Measurements from ENCODE around the gene TSPOAP1. TPM values are rescaled to one million over a fixed set of nuclear protein-coding genes. Genes with fewer than 3 reads are reported as not detected.

TSPOAP1 gene
- total and polyA plus RNA-seq, 2 of the 4 experiments (the other 2 are of a cell fraction) = 0.90 to 1.6 TPM

GRCh38 chr17:58377661-58378060 lies 49.1 kb upstream of the TSPOAP1 start:
- Histone ChIP-seq H3K18ac (ENCODE audit: low read depth, low read length) (no peak overlapping the region), H3K4me2 (ENCODE audit: low read depth, low read length) (no peak overlapping the region), H3K4ac (ENCODE audit: low read depth, low read length) (no peak overlapping the region), H3K36me3 (ENCODE audit: control insufficient read depth, insufficient read depth, low read length) (no peaks in the 10 kb centered on the region), H2BK120ac (ENCODE audit: low read depth, low read length) (no peak overlapping the region), H4K8ac (ENCODE audit: low read depth in 2 of 2, low read length in 2 of 2) (no peak overlapping the region), H3K23ac (ENCODE audit: low read depth, low read length) (no peak overlapping the region), H3K79me1 (ENCODE audit: low read depth in 1 of 2, low read length in 2 of 2) (no peaks in the 10 kb centered on the region), H3K9ac (ENCODE audit: low read depth, low read length) (no peak overlapping the region), H2AK9ac (replicated peaks; ENCODE audit: low read depth, low read length, poor library complexity) (no peak overlapping the region), H3K56ac (ENCODE audit: extremely low read depth, insufficient read depth, low read length) (no peak overlapping the region), H2BK20ac (ENCODE audit: low read depth, low read length) (no peak overlapping the region), H3K4me3 (ENCODE audit: insufficient read depth, low read depth, low read length) (no peak overlapping the region), H3K27me3 (ENCODE audit: control insufficient read depth, insufficient read depth, low read length) (peaks cover 26% of the 10 kb centered on the region), H4K5ac (ENCODE audit: low read depth, low read length) (no peak overlapping the region), H2BK5ac (ENCODE audit: low read depth, low read length, poor library complexity, severe bottlenecking) (no peak overlapping the region), H4K20me1 (ENCODE audit: insufficient read depth, low read length) (no peaks in the 10 kb centered on the region), H2AK5ac (ENCODE audit: low read depth, low read length) (no peak overlapping the region), H2BK15ac (ENCODE audit: low read depth, low read length) (no peak overlapping the region), H2AFZ (replicated peaks; ENCODE audit: low read length, poor library complexity) (no peak overlapping the region), H3K14ac (replicated peaks; ENCODE audit: low read depth, low read length) (no peak overlapping the region), H3K9me3 (ENCODE audit: control insufficient read depth, insufficient read depth, low read length) (no peaks in the 10 kb centered on the region), H3K9me1 (ENCODE audit: insufficient read depth, low read length) (no peaks in the 10 kb centered on the region), H4K91ac (ENCODE audit: insufficient read depth, low read depth, low read length) (no peak overlapping the region), H3K4me1 (ENCODE audit: control insufficient read depth, insufficient read depth, low read length) (no peaks in the 10 kb centered on the region), H3K27ac (ENCODE audit: insufficient read depth, low read length) (no peak overlapping the region)
- DNase-seq (no peak), ATAC-seq (ENCODE audit: low read depth) (no peak)
- CTCF ChIA-PET = no interaction called here
- dilution Hi-C loops (cut with HindIII; ENCODE audit: low sequenced_read_pairs, unreplicated experiment) (no loop called here), intact Hi-C loops (cut with micrococcal nuclease) (no loop called here), in situ Hi-C loops (cut with MboI; ENCODE audit: low sequenced_read_pairs) (no loop called here)
- no peak for TF ChIP-seq NFE2L2 (IDR thresholded peaks at IDR 0.05; ENCODE audit: low read depth, low read length)
- no peak for TF ChIP-seq RFX5 (IDR thresholded peaks at IDR 0.05; ENCODE audit: low read depth, low read length)
- TF ChIP-seq BHLHE40 (IDR thresholded peaks at IDR 0.05; ENCODE audit: low read depth, low read length) = no peak
- no peak for TF ChIP-seq MAZ (IDR thresholded peaks at IDR 0.05; ENCODE audit: borderline replicate concordance, low read depth, low read length)
- TF ChIP-seq CHD1 (IDR thresholded peaks at IDR 0.05; ENCODE audit: low read depth, low read length) = no peak
- TF ChIP-seq FOS (IDR thresholded peaks at IDR 0.05; ENCODE audit: low read depth, low read length) = no peak
- no peak for TF ChIP-seq RCOR1 (IDR thresholded peaks at IDR 0.05; ENCODE audit: insufficient replicate concordance, low read length)
- no peak for TF ChIP-seq SMC3 (IDR thresholded peaks at IDR 0.05; ENCODE audit: low read depth, low read length)
- TF ChIP-seq MAFK (IDR thresholded peaks at IDR 0.05; ENCODE audit: low read depth, low read length) = no peak
- TF ChIP-seq MXI1 (IDR thresholded peaks at IDR 0.05; ENCODE audit: borderline replicate concordance, low read depth, low read length) = no peak
- TF ChIP-seq CEBPB (IDR thresholded peaks at IDR 0.05; ENCODE audit: low read depth, low read length) = no peak
- TF ChIP-seq, protein P1, sequence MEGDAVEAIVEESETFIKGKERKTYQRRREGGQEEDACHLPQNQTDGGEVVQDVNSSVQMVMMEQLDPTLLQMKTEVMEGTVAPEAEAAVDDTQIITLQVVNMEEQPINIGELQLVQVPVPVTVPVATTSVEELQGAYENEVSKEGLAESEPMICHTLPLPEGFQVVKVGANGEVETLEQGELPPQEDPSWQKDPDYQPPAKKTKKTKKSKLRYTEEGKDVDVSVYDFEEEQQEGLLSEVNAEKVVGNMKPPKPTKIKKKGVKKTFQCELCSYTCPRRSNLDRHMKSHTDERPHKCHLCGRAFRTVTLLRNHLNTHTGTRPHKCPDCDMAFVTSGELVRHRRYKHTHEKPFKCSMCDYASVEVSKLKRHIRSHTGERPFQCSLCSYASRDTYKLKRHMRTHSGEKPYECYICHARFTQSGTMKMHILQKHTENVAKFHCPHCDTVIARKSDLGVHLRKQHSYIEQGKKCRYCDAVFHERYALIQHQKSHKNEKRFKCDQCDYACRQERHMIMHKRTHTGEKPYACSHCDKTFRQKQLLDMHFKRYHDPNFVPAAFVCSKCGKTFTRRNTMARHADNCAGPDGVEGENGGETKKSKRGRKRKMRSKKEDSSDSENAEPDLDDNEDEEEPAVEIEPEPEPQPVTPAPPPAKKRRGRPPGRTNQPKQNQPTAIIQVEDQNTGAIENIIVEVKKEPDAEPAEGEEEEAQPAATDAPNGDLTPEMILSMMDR (conservative IDR thresholded peaks at IDR 0.05; ENCODE audit: low read depth, low read length) = no peak
- no peak for TF ChIP-seq RAD21 (IDR thresholded peaks at IDR 0.05; ENCODE audit: low read length)
- TF ChIP-seq, protein P2, sequence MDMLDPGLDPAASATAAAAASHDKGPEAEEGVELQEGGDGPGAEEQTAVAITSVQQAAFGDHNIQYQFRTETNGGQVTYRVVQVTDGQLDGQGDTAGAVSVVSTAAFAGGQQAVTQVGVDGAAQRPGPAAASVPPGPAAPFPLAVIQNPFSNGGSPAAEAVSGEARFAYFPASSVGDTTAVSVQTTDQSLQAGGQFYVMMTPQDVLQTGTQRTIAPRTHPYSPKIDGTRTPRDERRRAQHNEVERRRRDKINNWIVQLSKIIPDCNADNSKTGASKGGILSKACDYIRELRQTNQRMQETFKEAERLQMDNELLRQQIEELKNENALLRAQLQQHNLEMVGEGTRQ (IDR thresholded peaks at IDR 0.05; ENCODE audit: low read depth, low read length) = no peak
- TF ChIP-seq, protein P3, sequence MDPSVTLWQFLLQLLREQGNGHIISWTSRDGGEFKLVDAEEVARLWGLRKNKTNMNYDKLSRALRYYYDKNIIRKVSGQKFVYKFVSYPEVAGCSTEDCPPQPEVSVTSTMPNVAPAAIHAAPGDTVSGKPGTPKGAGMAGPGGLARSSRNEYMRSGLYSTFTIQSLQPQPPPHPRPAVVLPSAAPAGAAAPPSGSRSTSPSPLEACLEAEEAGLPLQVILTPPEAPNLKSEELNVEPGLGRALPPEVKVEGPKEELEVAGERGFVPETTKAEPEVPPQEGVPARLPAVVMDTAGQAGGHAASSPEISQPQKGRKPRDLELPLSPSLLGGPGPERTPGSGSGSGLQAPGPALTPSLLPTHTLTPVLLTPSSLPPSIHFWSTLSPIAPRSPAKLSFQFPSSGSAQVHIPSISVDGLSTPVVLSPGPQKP (IDR thresholded peaks at IDR 0.05; ENCODE audit: borderline replicate concordance, low read depth, low read length) = no peak
- POLR2A ChIA-PET (ENCODE audit: unreplicated experiment) = no interaction called here
- BruUV-seq (replicated peaks) = no TSS peak
- 50% methylated on average over 1 of the region's 5 CpGs; no CpG with 5 or more reads in 1 of the 2 experiments for WGBS, 2 experiments (ENCODE audit: extremely low coverage in 2 of 2, insufficient read length in 1 of 2)

Data from IMR-90 (cell line).